OCI-M2 (cell line): ENCODE data around the gene CCDC90B.

Source experiments
- DNase-seq: peaks from one replicate; lab custom pipeline; 2025; ENCODE audit not compliant: unreplicated experiment; lab: John Stamatoyannopoulos, UW

CCDC90B gene

GRCh38 chr11:83241291-83241946, 44.7 kb downstream of the CCDC90B start:
- DNase-seq = no peak

GRCh38 chr11:83238111-83238510, 48.1 kb downstream of the CCDC90B start:
- no peak for DNase-seq

GRCh38 chr11:83235825-83236224, 50.3 kb downstream of the CCDC90B start:
- DNase-seq = no peak

- no peak for DNase-seq
Measured at GRCh38 chr11:83223457-83223856, 62.7 kb downstream of the CCDC90B start.

GRCh38 chr11:83222499-83222898, 63.7 kb downstream of the CCDC90B start:
- no peak for DNase-seq

GRCh38 chr11:83221694-83222093, 64.5 kb downstream of the CCDC90B start:
- no peak for DNase-seq

GRCh38 chr11:83220260-83220659, 65.9 kb downstream of the CCDC90B start:
- no peak for DNase-seq

- DNase-seq = no peak
Measured at GRCh38 chr11:83219095-83219494, 67.1 kb downstream of the CCDC90B start.
